GM19397 (cell line): ENCODE results near the gene GNA12.

Experiments
- ATAC-seq: cut with Tn5 transposase; IDR thresholded peaks from one replicate; pipeline ENCODE4 v1.9.1; 2021; ENCODE audit warnings: mild to moderate bottlenecking, moderate library complexity; ENCODE audit not compliant: unreplicated experiment

Gene GNA12

GRCh38 chr7:2819161-2819953, 24.8 kb downstream of the GNA12 start:
- ATAC-seq, result no peak

DNA sequence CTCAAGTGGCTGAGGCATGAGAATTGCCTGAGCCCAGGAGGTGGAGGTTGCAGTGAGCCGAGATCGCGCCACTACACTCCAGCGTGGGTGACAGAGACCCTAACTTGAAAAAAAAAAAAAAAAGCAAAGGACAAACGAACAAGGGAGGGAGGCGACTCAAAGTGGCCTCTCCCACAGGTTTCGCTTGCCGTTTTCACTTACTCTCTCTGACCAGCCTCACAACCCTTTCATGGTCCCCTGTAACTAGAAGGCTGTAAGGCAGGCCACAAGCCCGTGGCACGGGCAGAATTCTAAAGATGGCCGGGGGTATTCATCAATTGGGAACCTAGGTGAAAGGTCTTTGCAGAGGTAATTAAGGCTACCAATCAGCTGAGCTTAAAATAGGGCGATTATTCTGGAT, 25.5 kb downstream of the GNA12 start:
- no peak for ATAC-seq

- no peak for ATAC-seq
Measured at GRCh38 chr7:2818121-2818520, 26.0 kb downstream of the GNA12 start.

DNA sequence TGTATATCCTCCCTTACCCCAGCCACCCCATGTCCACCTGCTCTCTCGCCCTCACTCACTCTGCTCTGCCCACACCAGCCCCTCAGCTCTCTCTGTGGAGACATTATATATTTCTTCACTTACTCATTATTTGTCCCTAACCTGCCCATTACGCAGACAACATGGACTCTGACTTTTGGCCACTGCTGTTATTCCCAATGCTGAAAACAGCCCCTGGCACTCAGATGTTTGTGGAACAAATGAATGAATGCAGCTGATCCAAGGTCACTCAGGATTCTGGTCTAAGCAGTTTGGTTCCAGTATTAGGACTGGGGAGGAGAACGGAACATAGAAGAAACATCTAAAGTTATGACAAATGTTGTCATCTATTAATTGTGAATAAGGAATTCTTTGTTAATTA, 26.7 kb downstream of the GNA12 start:
- no peak for ATAC-seq

GRCh38 chr7:2815875-2816245, 28.2 kb downstream of the GNA12 start:
- ATAC-seq, result no peak

DNA sequence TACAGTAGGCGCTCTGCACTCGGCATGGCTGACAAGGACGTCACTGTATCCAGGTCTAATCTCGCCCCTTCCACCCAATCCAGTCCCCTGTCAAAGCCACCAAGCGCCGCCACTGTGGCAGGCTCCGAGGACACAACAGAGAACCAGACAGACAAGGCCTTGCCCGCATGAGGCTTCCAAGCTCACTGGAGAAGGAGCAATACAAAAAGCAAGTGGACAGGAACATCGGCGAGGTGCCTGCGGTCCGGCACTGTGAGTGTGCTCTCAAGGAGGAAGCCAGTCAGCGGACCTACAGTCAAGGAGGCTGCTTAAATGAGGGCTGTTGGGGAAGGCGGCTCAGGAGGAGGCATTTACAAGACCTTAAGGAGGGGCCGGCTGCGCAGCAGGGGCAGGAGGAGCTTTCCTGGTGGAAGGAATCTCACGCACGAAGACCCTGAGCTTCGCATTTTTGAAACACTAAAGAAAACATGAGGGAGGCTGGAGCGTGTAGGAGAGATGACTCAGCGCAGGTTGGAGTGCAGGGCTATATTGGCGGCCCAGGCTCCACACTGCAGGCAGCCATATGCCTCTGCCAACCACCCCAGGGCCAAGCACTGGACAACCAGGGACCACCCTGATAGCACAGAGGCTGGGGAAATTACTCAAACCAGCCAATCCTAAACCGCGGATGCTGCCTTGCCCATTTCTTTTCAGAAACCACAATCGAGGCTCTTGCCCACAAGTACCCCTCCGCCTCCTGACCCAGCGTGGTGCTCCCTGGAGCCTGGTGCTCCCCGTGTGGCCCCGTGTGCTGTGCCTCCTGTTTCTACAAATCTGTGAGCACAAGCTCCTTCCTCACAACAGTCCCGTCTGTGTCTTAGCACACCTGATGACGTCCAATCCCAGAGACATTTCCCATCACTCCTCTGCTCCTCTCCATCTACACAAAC, 28.9 kb downstream of the GNA12 start:
- ATAC-seq, result no peak

GRCh38 chr7:2814186-2814945, 29.7 kb downstream of the GNA12 start:
- ATAC-seq, result no peak

GRCh38 chr7:2813350-2814185, 30.5 kb downstream of the GNA12 start:
- no peak for ATAC-seq

DNA sequence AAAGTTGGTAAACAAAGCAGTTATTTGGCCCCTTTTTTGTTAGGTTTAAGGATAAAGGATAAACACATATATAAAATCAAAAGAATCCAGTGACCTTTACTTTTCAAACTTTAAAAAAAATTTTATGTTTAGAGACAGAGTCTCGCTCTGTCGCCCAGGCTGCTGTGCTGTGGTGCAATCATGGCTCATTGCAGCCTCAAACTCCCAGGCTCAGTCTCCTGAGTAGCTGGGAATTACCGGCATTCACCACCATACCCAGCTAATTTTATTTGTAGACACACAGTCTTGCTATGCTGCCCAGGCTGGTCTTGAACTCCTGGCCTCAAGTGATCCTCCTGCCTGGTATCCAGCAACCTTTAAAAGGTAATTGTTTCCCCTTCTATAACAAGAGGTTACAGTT, 31.3 kb downstream of the GNA12 start:
- no peak for ATAC-seq

DNA sequence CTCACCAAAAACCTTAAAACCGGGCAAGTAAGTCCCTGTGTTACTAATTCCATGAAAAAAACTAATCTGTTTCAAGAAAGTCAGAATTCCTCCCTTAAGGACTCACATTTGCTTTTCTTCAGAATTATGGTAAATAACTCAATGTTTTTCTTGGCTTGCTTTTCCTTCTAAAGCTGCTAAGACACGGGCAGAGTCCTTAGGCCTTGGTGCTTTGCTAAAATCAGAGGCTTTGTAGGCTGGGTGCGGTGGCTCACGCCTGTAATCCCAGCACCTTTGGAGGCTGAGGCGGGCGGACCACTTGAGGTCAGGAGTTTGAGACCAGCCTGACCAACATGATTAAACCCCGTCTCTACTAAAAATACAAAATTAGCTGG, 32.0 kb downstream of the GNA12 start:
- no peak for ATAC-seq

DNA sequence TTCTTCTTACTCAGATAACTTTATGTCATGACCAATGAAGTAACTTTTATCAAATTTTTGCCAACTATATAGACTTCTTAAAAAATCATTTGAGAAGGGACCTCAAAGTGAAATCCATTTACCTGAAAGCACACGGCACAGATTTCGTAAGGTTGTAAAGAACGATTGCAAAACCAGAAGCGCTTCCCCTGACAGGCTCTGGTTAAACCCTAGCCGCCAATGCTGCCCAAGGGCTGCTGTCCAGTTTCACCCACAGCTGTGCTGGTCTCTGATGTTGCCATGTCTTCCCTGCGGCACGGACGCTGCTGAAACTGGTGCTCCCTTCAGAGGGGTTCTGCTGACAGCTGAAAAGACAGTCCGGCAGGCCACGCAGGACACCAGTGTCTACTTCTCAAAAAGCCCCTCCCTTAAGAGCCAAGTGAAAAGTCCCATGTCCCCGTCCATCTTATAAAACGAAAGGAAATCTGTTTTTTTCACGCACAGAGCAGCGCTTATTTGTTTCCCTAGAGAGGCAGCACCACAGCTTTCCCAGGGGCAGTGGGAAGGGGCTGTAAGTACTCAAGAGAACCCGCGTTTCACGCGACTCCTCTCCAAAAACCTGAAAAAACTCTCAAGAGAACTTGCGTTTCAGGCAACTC, 32.5 kb downstream of the GNA12 start:
- no peak for ATAC-seq

DNA sequence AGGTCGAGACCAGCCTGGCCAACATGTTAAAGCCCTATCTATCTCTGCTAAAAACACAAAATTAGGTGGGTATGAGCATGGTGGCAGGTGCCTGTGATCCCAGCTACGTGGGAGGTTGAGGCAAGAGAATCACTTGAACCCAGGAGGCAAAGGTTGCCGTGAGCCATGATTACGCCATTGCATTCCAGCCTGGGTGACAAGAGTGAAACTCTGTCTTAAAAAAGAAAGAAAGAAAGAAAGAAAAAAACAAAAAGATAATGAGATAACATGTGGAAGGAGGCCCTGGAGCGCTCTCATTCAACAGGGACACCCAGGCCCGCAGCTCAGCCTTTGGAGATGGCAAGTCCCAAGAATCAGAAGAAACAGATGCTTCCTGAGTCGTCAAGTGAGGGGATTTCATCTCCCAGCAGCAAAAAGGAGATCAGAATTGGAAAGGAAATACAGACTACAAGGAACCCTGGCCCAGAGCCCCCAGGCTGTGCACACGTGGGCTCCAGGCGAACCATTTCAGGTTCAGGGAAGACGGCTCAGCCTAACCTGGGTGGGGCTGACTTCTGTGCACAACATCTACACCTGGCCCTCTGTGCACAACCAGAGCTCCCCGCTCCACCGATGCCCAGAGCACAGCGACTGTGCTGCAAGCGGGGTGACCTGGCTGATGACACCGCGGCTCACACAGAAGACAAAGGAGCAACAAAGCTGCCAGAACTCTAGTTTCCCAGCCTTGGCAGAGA, 33.3 kb downstream of the GNA12 start:
- ATAC-seq, result no peak

DNA sequence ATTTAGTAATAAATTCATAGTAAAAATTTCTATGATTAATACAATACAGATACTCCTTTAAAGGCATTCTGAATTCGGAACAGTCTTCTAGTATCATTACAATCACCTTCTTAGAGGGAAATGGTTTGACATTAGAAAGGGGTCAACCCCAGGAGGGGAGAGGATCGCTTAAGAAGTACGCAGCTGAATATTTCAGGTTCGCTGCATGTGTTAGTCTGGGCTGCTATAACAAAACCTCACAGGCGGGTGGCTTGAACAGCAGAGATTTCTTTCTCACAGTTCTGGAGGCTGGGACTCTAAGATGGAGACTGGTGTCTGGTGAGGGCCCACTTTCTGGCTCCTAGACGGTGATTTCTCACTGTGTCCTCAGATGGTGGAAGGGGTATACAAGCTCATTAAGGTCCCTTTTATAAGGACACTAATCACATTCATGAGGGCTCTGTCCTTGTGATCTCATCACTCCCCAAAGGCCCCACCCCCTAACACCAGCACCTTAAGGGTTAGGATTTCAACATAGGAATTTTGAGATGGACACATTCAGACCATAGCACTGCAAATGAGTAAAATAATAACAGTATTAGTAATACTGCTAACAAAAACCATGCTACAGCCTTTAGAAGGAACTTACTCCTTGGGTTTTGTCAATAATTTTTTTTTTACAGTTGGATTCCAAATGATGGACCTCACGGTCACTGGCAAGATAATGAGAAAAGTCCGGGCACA, 34.0 kb downstream of the GNA12 start:
- ATAC-seq, result no peak

- ATAC-seq, result no peak
Measured at GRCh38 chr7:2808891-2809665, 35.0 kb downstream of the GNA12 start.

DNA sequence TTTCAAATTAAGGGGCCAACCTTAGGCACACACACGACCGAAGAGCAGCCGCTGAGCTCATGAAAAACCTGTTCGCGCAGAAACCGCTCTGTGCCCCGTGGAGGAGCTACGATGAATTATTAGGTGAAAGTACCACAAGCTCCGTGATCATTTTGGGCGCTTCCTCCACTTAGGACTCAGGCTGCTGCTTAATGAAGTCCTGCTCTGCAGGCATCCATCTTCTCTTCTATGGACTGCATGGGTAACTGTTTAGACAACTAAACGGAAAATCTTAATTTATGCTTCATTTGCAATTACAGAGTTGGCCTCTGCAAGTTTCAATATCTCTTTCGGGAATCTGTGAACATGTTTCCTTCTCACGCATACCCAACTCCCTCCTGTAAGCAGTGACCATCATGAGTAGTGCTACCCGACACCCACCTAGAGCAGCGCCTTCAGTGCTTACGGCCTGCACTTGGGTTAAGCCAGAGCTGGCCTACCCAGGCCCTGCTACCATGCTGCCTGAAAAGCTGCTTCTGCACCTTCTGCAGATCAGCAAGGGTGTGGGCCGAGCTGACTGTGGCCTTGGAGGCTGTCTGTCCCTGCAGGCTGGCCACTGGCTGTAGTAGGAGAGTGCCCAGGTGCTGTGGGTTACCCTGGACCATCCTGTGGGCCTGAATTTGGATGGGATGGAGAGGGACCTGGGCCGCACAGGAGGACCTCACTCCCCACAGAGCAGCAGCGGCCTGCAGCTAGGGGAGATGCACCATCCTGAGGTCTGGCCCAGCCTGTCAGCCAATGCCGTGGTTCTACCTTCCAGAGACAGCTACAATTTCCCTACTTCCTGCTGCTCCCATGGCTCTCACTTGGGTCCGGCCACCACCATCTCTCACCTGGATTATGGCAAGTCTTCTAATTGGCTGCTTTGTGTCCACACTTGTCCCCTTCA, 36.0 kb downstream of the GNA12 start:
- peak; percentile 79 for ATAC-seq

GRCh38 chr7:2807460-2807844, 36.7 kb downstream of the GNA12 start:
- no peak for ATAC-seq

GRCh38 chr7:2806571-2806970, 37.5 kb downstream of the GNA12 start:
- no peak for ATAC-seq
